IMR-90 (cell line): ENCODE measurements around the gene DDX42. TPM values are rescaled to one million over a fixed set of nuclear protein-coding genes. Genes with fewer than 3 reads are reported as not detected.

Experiments
- ATAC-seq: fragments of 200-7000 bp; cut with Tn5 transposase; 2 replicates; pipeline ENCODE4 v1.9.1; 2020; ENCODE audit warnings: low read depth, mild to moderate bottlenecking, moderate library complexity
- BruUV-seq: library from RNA; stranded (reverse); fragments of 400-500 nt; replicated peaks from 2 replicates; lab custom pipeline; 2021; lab: Mats Ljungman, UMichigan
- CTCF ChIA-PET: fragments of 300-600 bp; formaldehyde crosslinking; extraction: SDS; loops from one replicate; lab custom pipeline; 2021; ENCODE audit warnings: antibody characterized with exemption; lab: Yijun Ruan, JAX
- POLR2A ChIA-PET: fragments of 300-600 bp; sonication (Branson Sonifier 250); formaldehyde crosslinking; loops from one replicate; lab custom pipeline; 2022; ENCODE audit warnings: antibody characterized with exemption; ENCODE audit not compliant: unreplicated experiment; lab: Charles Lee
- DNase-seq: peaks from one replicate; pipeline ENCODE4 v3.0.0; 2013
- H2AFZ ChIP-seq: replicated peaks from 2 replicates; pipeline ENCODE3; 2013; ENCODE audit warnings: low read length, mild to moderate bottlenecking; ENCODE audit not compliant: poor library complexity
- H2AK5ac ChIP-seq: 2 replicates; pipeline ENCODE4 v1.6.1; 2013; ENCODE audit warnings: low read depth, low read length, inconsistent platforms
- H2AK9ac ChIP-seq: replicated peaks from 2 replicates; pipeline ENCODE3; 2013; ENCODE audit warnings: mild to moderate bottlenecking, low read depth, low read length, moderate library complexity; ENCODE audit not compliant: poor library complexity
- H2BK120ac ChIP-seq: 2 replicates; pipeline ENCODE4 v1.6.1; 2013; ENCODE audit warnings: low read depth, low read length, inconsistent platforms
- H2BK15ac ChIP-seq: 3 replicates; pipeline ENCODE4 v1.6.1; 2013; ENCODE audit warnings: low read depth, low read length, inconsistent platforms
- H2BK20ac ChIP-seq: 2 replicates; pipeline ENCODE4 v1.6.1; 2013; ENCODE audit warnings: low read depth, mild to moderate bottlenecking, inconsistent platforms, low read length, moderate library complexity
- H2BK5ac ChIP-seq: 2 replicates; pipeline ENCODE4 v1.6.1; 2013; ENCODE audit warnings: mild to moderate bottlenecking, low read depth, low read length, inconsistent platforms; ENCODE audit not compliant: poor library complexity, severe bottlenecking
- H3K14ac ChIP-seq: replicated peaks from 2 replicates; pipeline ENCODE4 v1.6.1; 2013; ENCODE audit warnings: low read depth, low read length, inconsistent platforms
- H3K18ac ChIP-seq: 2 replicates; pipeline ENCODE4 v1.6.1; 2013; ENCODE audit warnings: low read depth, low read length, control low read depth
- H3K23ac ChIP-seq: 2 replicates; pipeline ENCODE4 v1.6.1; 2013; ENCODE audit warnings: low read depth, low read length, inconsistent platforms
- H3K27ac ChIP-seq: 2 replicates; pipeline ENCODE4 v1.5.1; 2013; ENCODE audit warnings: mild to moderate bottlenecking, control low read depth, low read length; ENCODE audit not compliant: insufficient read depth
- H3K27me3 ChIP-seq: 2 replicates; pipeline ENCODE4 v1.6.1; 2013; ENCODE audit warnings: low read length; ENCODE audit not compliant: control insufficient read depth, insufficient read depth
- H3K36me3 ChIP-seq: 2 replicates; pipeline ENCODE4 v1.6.1; 2013; ENCODE audit warnings: low read length, mixed read lengths; ENCODE audit not compliant: control insufficient read depth, insufficient read depth
- H3K4ac ChIP-seq: 2 replicates; pipeline ENCODE4 v1.6.1; 2013; ENCODE audit warnings: low read depth, low read length, inconsistent platforms
- H3K4me1 ChIP-seq: 2 replicates; pipeline ENCODE4 v1.6.1; 2013; ENCODE audit warnings: low read length, mixed read lengths; ENCODE audit not compliant: control insufficient read depth, insufficient read depth
- H3K4me2 ChIP-seq: 2 replicates; pipeline ENCODE4 v1.6.1; 2013; ENCODE audit warnings: low read depth, mild to moderate bottlenecking, control low read depth, low read length, moderate library complexity
- H3K4me3 ChIP-seq: 2 replicates; pipeline ENCODE4 v1.5.1; 2013; ENCODE audit warnings: low read depth, mild to moderate bottlenecking, control low read depth, low read length, moderate library complexity; ENCODE audit not compliant: insufficient read depth
- H3K56ac ChIP-seq: 2 replicates; pipeline ENCODE4 v1.6.1; 2013; ENCODE audit warnings: low read length, inconsistent platforms; ENCODE audit not compliant: insufficient read depth; ENCODE audit errors: extremely low read depth
- H3K79me1 ChIP-seq, 2 experiments: 2 replicates each; pipeline ENCODE4 v1.6.1; 2013; ENCODE audit warnings: low read length in 2 of 2, inconsistent platforms in 1 of 2, low read depth in 1 of 2
- H3K9ac ChIP-seq: 2 replicates; pipeline ENCODE4 v1.6.1; 2013; ENCODE audit warnings: low read depth, low read length, control low read depth
- H3K9me1 ChIP-seq: 2 replicates; pipeline ENCODE4 v1.6.1; 2013; ENCODE audit warnings: low read length, inconsistent platforms; ENCODE audit not compliant: insufficient read depth
- H3K9me3 ChIP-seq: 2 replicates; pipeline ENCODE4 v1.6.1; 2013; ENCODE audit warnings: low read length; ENCODE audit not compliant: control insufficient read depth, insufficient read depth
- H4K20me1 ChIP-seq: 2 replicates; pipeline ENCODE4 v1.6.1; 2013; ENCODE audit warnings: low read length, inconsistent platforms; ENCODE audit not compliant: insufficient read depth
- H4K5ac ChIP-seq: 2 replicates; pipeline ENCODE4 v1.6.1; 2013; ENCODE audit warnings: mild to moderate bottlenecking, low read depth, low read length, control low read depth
- H4K8ac ChIP-seq, 2 experiments: 2 replicates each; pipeline ENCODE4 v1.6.1; 2013; ENCODE audit warnings: low read depth in 2 of 2, low read length in 2 of 2, control low read depth in 1 of 2, inconsistent platforms in 1 of 2
- H4K91ac ChIP-seq: 2 replicates; pipeline ENCODE4 v1.6.1; 2013; ENCODE audit warnings: low read depth, low read length, inconsistent platforms; ENCODE audit not compliant: insufficient read depth
- BHLHE40 ChIP-seq: fragments of 150-350 bp; IDR thresholded peaks from 2 replicates; pipeline ENCODE4 v1.6.1; 2016; ENCODE audit warnings: mild to moderate bottlenecking, low read depth, low read length
- CEBPB ChIP-seq: IDR thresholded peaks from 2 replicates; pipeline ENCODE4 v1.6.1; 2012; ENCODE audit warnings: low read depth, low read length, improper control_type of control experiment
- CHD1 ChIP-seq: IDR thresholded peaks from 2 replicates; pipeline ENCODE4 v1.6.1; 2012; ENCODE audit warnings: low read depth, low read length, improper control_type of control experiment
- CTCF ChIP-seq: conservative IDR thresholded peaks from 2 replicates; pipeline ENCODE4 v1.5.1; 2012; ENCODE audit warnings: mild to moderate bottlenecking, low read depth, low read length, improper control_type of control experiment
- ELK1 ChIP-seq: fragments of 150-350 bp; IDR thresholded peaks from 2 replicates; pipeline ENCODE4 v1.6.1; 2016; ENCODE audit warnings: low read depth, mild to moderate bottlenecking, low read length, moderate library complexity, borderline replicate concordance
- FOS ChIP-seq: fragments of 150-350 bp; IDR thresholded peaks from 2 replicates; pipeline ENCODE4 v1.6.1; 2016; ENCODE audit warnings: low read depth, low read length
- MAFK ChIP-seq: IDR thresholded peaks from 2 replicates; pipeline ENCODE4 v1.6.1; 2012; ENCODE audit warnings: low read depth, low read length, improper control_type of control experiment
- MAZ ChIP-seq: IDR thresholded peaks from 2 replicates; pipeline ENCODE4 v1.6.1; 2012; ENCODE audit warnings: low read depth, mild to moderate bottlenecking, low read length, improper control_type of control experiment, moderate library complexity, borderline replicate concordance
- MXI1 ChIP-seq: IDR thresholded peaks from 2 replicates; pipeline ENCODE4 v1.6.1; 2012; ENCODE audit warnings: low read depth, mild to moderate bottlenecking, low read length, moderate library complexity, borderline replicate concordance
- NFE2L2 ChIP-seq: fragments of 150-350 bp; IDR thresholded peaks from 2 replicates; pipeline ENCODE4 v1.6.1; 2016; ENCODE audit warnings: low read depth, mild to moderate bottlenecking, low read length
- POLR2A ChIP-seq: IDR thresholded peaks from 2 replicates; pipeline ENCODE4 v1.6.1; 2012; ENCODE audit warnings: mild to moderate bottlenecking, low read depth, low read length
- RAD21 ChIP-seq: IDR thresholded peaks from 2 replicates; pipeline ENCODE4 v1.6.1; 2012; ENCODE audit warnings: low read length, improper control_type of control experiment
- RFX5 ChIP-seq: IDR thresholded peaks from 2 replicates; pipeline ENCODE4 v1.8.0; 2012; ENCODE audit warnings: low read depth, mild to moderate bottlenecking, low read length, moderate library complexity
- SMC3 ChIP-seq: fragments of 150-350 bp; IDR thresholded peaks from 2 replicates; pipeline ENCODE4 v1.6.1; 2016; ENCODE audit warnings: low read depth, mild to moderate bottlenecking, antibody characterized with exemption, low read length, moderate library complexity
- WGBS, 2 experiments: methylation state at CpG; one replicate each; pipeline versions ENCODE4 v1.1.5 to v1.1.7; 2013; ENCODE audit warnings: missing lambda C conversion rate in 2 of 2; ENCODE audit not compliant: insufficient read length in 1 of 2; ENCODE audit errors: extremely low coverage in 2 of 2; 5-methylcytosine and 5-hydroxymethylcytosine counted together
- dilution Hi-C: fragments of 300-500 bp; cut with HindIII; formaldehyde crosslinking; loops from one replicate; pipeline ENCODE4 v1.14.3; 2018; ENCODE audit warnings: low sequenced_read_pairs; ENCODE audit not compliant: unreplicated experiment
- in situ Hi-C: fragments of 300-500 bp; cut with MboI; formaldehyde crosslinking; loops from 3 replicates; pipeline ENCODE4 v1.14.3; 2019; ENCODE audit warnings: low sequenced_read_pairs, inconsistent platforms, mixed read lengths
- intact Hi-C: fragments of 100-400 bp; cut with micrococcal nuclease; formaldehyde crosslinking; loops from 2 replicates; pipeline ENCODE4 v1.10.0; 2022
- polyA plus RNA-seq, 3 experiments: library from polyadenylated mRNA; depleted of rRNA; stranded (reverse); fragments of >200 nt; gene quantifications; 2 replicates each; pipeline ENCODE4 v1.2.3, GENCODE V29; 2012; ENCODE audit warnings: low replicate concordance in 1 of 3
- total RNA-seq: library from RNA; depleted of rRNA; stranded (reverse); fragments of >200 nt; gene quantifications from 2 replicates; pipeline ENCODE4 v1.2.3, GENCODE V29; 2012
- TF ChIP-seq, protein P1 (sequence below): fragments of 150-350 bp; IDR thresholded peaks from 2 replicates; pipeline ENCODE4 v1.6.1; 2017; ENCODE audit warnings: mild to moderate bottlenecking, antibody characterized with exemption, low read length, low read depth

DDX42 gene
- total and polyA plus RNA-seq, 2 of the 4 experiments (the other 2 are of a cell fraction) = 75.8 to 91.5 TPM

- H3K4me2 ChIP-seq = no peak overlapping the region
- H3K27me3 ChIP-seq = no peaks in the 10 kb centered on the region
- no peak overlapping the region for H4K8ac ChIP-seq
- no peak overlapping the region for H3K9ac ChIP-seq
- no peak overlapping the region for H2BK5ac ChIP-seq
- in situ Hi-C loops (no loop called here), intact Hi-C loops (no loop called here), dilution Hi-C loops (no loop called here)
- no peak overlapping the region for H3K4me3 ChIP-seq
- POLR2A ChIA-PET = interaction anchor here (0.7 kb wide), 1 partner anchor 18 kb away, joined by 3 read pairs; no protein-coding TSS in a partner anchor
- H2AK5ac ChIP-seq = no peak overlapping the region
- no peak overlapping the region for H3K18ac ChIP-seq
- H3K9me3 ChIP-seq = no peaks in the 10 kb centered on the region
- H3K79me1 ChIP-seq = peaks cover 14 to 79% of the 10 kb centered on the region in 2 experiments
- no peak overlapping the region for H2BK120ac ChIP-seq
- peak overlapping the region; percentile 82 for H2AK9ac ChIP-seq
- no peak overlapping the region for H3K14ac ChIP-seq
- H3K23ac ChIP-seq = no peak overlapping the region
- peak; percentile 85 for DNase-seq
- H3K56ac ChIP-seq = no peak overlapping the region
- peaks cover 3% of the 10 kb centered on the region for H3K9me1 ChIP-seq
- peak overlapping the region; percentile 4 for H2AFZ ChIP-seq
- 80% methylated on average over 2 of the region's 13 CpGs; no CpG with 5 or more reads in 1 of the 2 experiments for WGBS, 2 experiments
- no peak overlapping the region for H3K4ac ChIP-seq
- no TSS peak for BruUV-seq
- H4K5ac ChIP-seq = no peak overlapping the region
- CTCF ChIA-PET = interaction anchor here (0.6 to 1.4 kb wide), 4 partner anchors 8 to 266 kb away, joined by 3 read pairs; no protein-coding TSS in a partner anchor
- H2BK15ac ChIP-seq = no peak overlapping the region
- peak; percentile 92 for ATAC-seq
- H4K20me1 ChIP-seq = peaks cover 49% of the 10 kb centered on the region
- no peak overlapping the region for H3K27ac ChIP-seq
- H3K4me1 ChIP-seq = peaks cover 13% of the 10 kb centered on the region
- H4K91ac ChIP-seq = no peak overlapping the region
- H3K36me3 ChIP-seq = peaks cover 66% of the 10 kb centered on the region
- no peak overlapping the region for H2BK20ac ChIP-seq
- TF ChIP-seq BHLHE40 (no peak), CEBPB (no peak), CHD1 (no peak), NFE2L2 (no peak), FOS (no peak), MXI1 (peak; percentile 64; the same call in 1 of the 2 replicates), RFX5 (no peak), ELK1 (no peak), MAZ (peak; percentile 75), MAFK (no peak), RAD21 (peak; percentile 63), SMC3 (peak; percentile 48), CTCF (peak; percentile 94), POLR2A (no peak)
- TF ChIP-seq, protein P1, sequence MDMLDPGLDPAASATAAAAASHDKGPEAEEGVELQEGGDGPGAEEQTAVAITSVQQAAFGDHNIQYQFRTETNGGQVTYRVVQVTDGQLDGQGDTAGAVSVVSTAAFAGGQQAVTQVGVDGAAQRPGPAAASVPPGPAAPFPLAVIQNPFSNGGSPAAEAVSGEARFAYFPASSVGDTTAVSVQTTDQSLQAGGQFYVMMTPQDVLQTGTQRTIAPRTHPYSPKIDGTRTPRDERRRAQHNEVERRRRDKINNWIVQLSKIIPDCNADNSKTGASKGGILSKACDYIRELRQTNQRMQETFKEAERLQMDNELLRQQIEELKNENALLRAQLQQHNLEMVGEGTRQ = peak; percentile 16; the same call in 1 of the 2 replicates
Observed at GRCh38 chr17:63834431-63835166, 60.6 kb downstream of the DDX42 start.
